CD14-positive monocyte (primary cell): Measurements from ENCODE around the gene ZNF407. TPM values are rescaled to one million over a fixed set of nuclear protein-coding genes. Genes with fewer than 3 reads are reported as not detected.

ENCODE experiments used
- DNase-seq, 3 donors: peaks; one replicate each; pipeline ENCODE4 v3.0.0-alpha.2; 2011 to 2022
- H2AFZ ChIP-seq: 2 replicates; pipeline ENCODE4 v1.6.0; 2012; ENCODE audit warnings: mild to moderate bottlenecking, low read depth, low read length, inconsistent platforms; ENCODE audit not compliant: insufficient read depth, poor library complexity, severe bottlenecking
- H3K27ac ChIP-seq, 2 donors: 1 replicate in 1 of 2; 2 replicates in 1 of 2; pipeline ENCODE4 v1.5.1; 2012 to 2013; ENCODE audit warnings: low read length in 2 of 2, control low read depth in 1 of 2, inconsistent platforms in 1 of 2, low read depth in 1 of 2, mild to moderate bottlenecking in 1 of 2
- H3K27me3 ChIP-seq, 2 donors: one replicate each; pipeline versions ENCODE4 v1.6.0 to v1.6.1; 2011 to 2013; ENCODE audit warnings: low read length in 2 of 2; ENCODE audit not compliant: control insufficient read depth in 2 of 2, insufficient read depth in 2 of 2
- H3K36me3 ChIP-seq, 2 donors: replicated peaks in 1 of 2; 1 replicate in 1 of 2; 2 replicates in 1 of 2; pipeline versions ENCODE4 v1.5.1 to v1.6.1; 2012 to 2013; ENCODE audit warnings: low read length in 2 of 2, control low read depth in 1 of 2, inconsistent platforms in 1 of 2, mild to moderate bottlenecking in 1 of 2; ENCODE audit not compliant: insufficient read depth in 2 of 2, control insufficient read depth in 1 of 2
- H3K4me1 ChIP-seq, 2 donors: 1 replicate in 1 of 2; 2 replicates in 1 of 2; pipeline versions ENCODE4 v1.5.1 to v1.6.1; 2012 to 2013; ENCODE audit warnings: low read length in 2 of 2, control low read depth in 1 of 2, inconsistent platforms in 1 of 2, mild to moderate bottlenecking in 1 of 2, moderate library complexity in 1 of 2; ENCODE audit not compliant: insufficient read depth in 2 of 2, control insufficient read depth in 1 of 2
- H3K4me2 ChIP-seq: replicated peaks from 2 replicates; pipeline ENCODE3; 2012; ENCODE audit warnings: low read length, moderate library complexity, mild to moderate bottlenecking; ENCODE audit not compliant: poor library complexity, severe bottlenecking; ENCODE audit errors: extremely low read depth
- H3K4me3 ChIP-seq, 3 experiments: fragments of 200-600 bp in 1 of 3; sonication (generic) in 1 of 3; replicated peaks in 1 of 3; 1 replicate in 2 of 3; 2 replicates in 1 of 3; pipeline ENCODE4 v1.5.1; 2011 to 2013; ENCODE audit warnings: low read length in 3 of 3, mild to moderate bottlenecking in 3 of 3, control low read depth in 2 of 3, low read depth in 2 of 3, inconsistent platforms in 1 of 3, moderate library complexity in 1 of 3
- H3K79me2 ChIP-seq: 2 replicates; pipeline ENCODE4 v1.6.0; 2012; ENCODE audit warnings: mild to moderate bottlenecking, control low read depth, inconsistent platforms, low read length, moderate library complexity; ENCODE audit not compliant: insufficient read depth
- H3K9ac ChIP-seq: 2 replicates; pipeline ENCODE4 v1.6.0; 2017; ENCODE audit warnings: low read length, mild to moderate bottlenecking; ENCODE audit not compliant: insufficient read depth, poor library complexity, severe bottlenecking
- H3K9me3 ChIP-seq, 2 donors: replicated peaks in 1 of 2; 1 replicate in 1 of 2; 2 replicates in 1 of 2; pipeline versions ENCODE4 v1.5.1 to v1.6.1; 2012 to 2013; ENCODE audit warnings: low read length in 2 of 2, control low read depth in 1 of 2; ENCODE audit not compliant: control insufficient read depth in 1 of 2, insufficient read depth in 1 of 2
- H4K20me1 ChIP-seq: 2 replicates; pipeline ENCODE4 v1.6.0; 2012; ENCODE audit warnings: mild to moderate bottlenecking, low read length, control low read depth, moderate library complexity; ENCODE audit not compliant: insufficient read depth
- H3K27ac Mint-ChIP-seq, 7 donors: one replicate each; pipeline ENCODE4 v1.8.0; 2020; ENCODE audit warnings: mild to moderate bottlenecking in 7 of 7, mixed read lengths in 7 of 7, moderate library complexity in 6 of 7, inconsistent platforms in 2 of 7
- H3K27me3 Mint-ChIP-seq, 3 donors: one replicate each; pipeline ENCODE4 v1.8.0; 2021 to 2022; ENCODE audit warnings: low read depth in 3 of 3, mild to moderate bottlenecking in 3 of 3, mixed read lengths in 3 of 3, moderate library complexity in 3 of 3, inconsistent platforms in 1 of 3
- H3K36me3 Mint-ChIP-seq, 2 donors: one replicate each; pipeline ENCODE4 v1.8.0; 2020; ENCODE audit warnings: mixed read lengths in 2 of 2, inconsistent platforms in 1 of 2, mild to moderate bottlenecking in 1 of 2
- H3K4me1 Mint-ChIP-seq: one replicate; pipeline ENCODE4 v1.8.0; 2020; ENCODE audit warnings: mild to moderate bottlenecking, mixed read lengths
- H3K4me3 Mint-ChIP-seq, 2 donors: one replicate each; pipeline ENCODE4 v1.8.0; 2020; ENCODE audit warnings: mild to moderate bottlenecking in 2 of 2, mixed read lengths in 2 of 2, moderate library complexity in 1 of 2
- H3K9me3 Mint-ChIP-seq, 7 donors: one replicate each; pipeline ENCODE4 v1.8.0; 2020 to 2022; ENCODE audit warnings: mixed read lengths in 7 of 7, mild to moderate bottlenecking in 6 of 7, moderate library complexity in 6 of 7, inconsistent platforms in 2 of 7
- WGBS: methylation state at CpG from one replicate; pipeline ENCODE4 v1.1.5; 2013; ENCODE audit warnings: missing lambda C conversion rate; ENCODE audit not compliant: insufficient coverage; 5-methylcytosine and 5-hydroxymethylcytosine counted together
- intact Hi-C, 2 donors: fragments of 100-400 bp; cut with micrococcal nuclease; formaldehyde crosslinking; loops; one replicate each; pipeline versions ENCODE4 v1.15.0 to v1.15.1; 2023
- polyA plus RNA-seq, 3 donors: library from polyadenylated mRNA; depleted of rRNA in 1 of 3; unstranded in 2 of 3; stranded (reverse) in 1 of 3; fragments of 300-500 nt in 2 of 3; fragments of >200 nt in 1 of 3; fragmentation: Illumina TruSeq in 2 of 3; gene quantifications; 1 replicate in 2 of 3; 2 replicates in 1 of 3; pipeline ENCODE4 v1.2.3, GENCODE V29; 2012 to 2021
- TF ChIP-seq, protein P1 (sequence below): fragments of 200-600 bp; IDR thresholded peaks from one replicate; pipeline ENCODE4 v1.8.0; 2022; ENCODE audit warnings: antibody characterized with exemption, mild to moderate bottlenecking

Gene ZNF407
- polyA plus RNA-seq, 3 donors = 1.3 to 3.6 (median 1.6) TPM

DNA sequence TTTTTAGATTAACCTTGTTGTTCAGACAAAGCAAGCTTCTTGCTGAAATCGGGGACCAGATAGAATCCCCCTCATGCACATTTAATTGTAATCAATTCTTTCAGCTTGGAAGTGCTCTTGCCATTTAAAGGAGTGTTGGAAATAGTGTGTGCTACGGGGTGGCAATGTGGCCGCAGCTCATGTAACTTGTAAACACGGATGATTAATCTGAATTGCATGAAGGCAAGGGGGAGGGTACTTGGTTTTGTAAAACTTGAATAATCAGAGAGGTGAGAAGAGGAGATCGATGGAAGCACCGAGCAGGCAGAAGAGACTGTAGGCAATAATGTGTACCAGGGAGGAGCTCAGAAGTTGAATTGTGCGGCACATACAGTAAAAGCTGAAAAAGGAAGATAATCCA, 337.8 kb downstream of the ZNF407 start:
- no peaks in the 10 kb centered on the region for H4K20me1 ChIP-seq
- no peaks in the 10 kb centered on the region for H3K4me1 Mint-ChIP-seq
- no peak overlapping the region for H3K4me3 ChIP-seq
- no peaks in the 10 kb centered on the region for H3K4me1 ChIP-seq
- peak overlapping the region in 1 of 7 donors; percentile 51 for H3K27ac Mint-ChIP-seq
- intact Hi-C loops = no loop called here
- H3K4me2 ChIP-seq = no peak overlapping the region
- no peak for DNase-seq
- no peaks in the 10 kb centered on the region for H3K79me2 ChIP-seq
- H2AFZ ChIP-seq = no peak overlapping the region
- peaks cover 0 to 18% of the 10 kb centered on the region in 2 donors for H3K36me3 ChIP-seq
- H3K9me3 Mint-ChIP-seq = peaks cover 0 to 3% (median 0%) of the 10 kb centered on the region in 7 donors
- no peak overlapping the region for H3K27ac ChIP-seq
- peaks cover 17 to 24% of the 10 kb centered on the region in 2 donors for H3K36me3 Mint-ChIP-seq
- H3K4me3 Mint-ChIP-seq = no peak overlapping the region
- peaks cover 0 to 1% (median 0%) of the 10 kb centered on the region in 3 donors for H3K27me3 Mint-ChIP-seq
- no peak overlapping the region for H3K9ac ChIP-seq
- 100% methylated on average over 5 of the region's 7 CpGs for WGBS
- no peaks in the 10 kb centered on the region for H3K27me3 ChIP-seq
- TF ChIP-seq, protein P1, sequence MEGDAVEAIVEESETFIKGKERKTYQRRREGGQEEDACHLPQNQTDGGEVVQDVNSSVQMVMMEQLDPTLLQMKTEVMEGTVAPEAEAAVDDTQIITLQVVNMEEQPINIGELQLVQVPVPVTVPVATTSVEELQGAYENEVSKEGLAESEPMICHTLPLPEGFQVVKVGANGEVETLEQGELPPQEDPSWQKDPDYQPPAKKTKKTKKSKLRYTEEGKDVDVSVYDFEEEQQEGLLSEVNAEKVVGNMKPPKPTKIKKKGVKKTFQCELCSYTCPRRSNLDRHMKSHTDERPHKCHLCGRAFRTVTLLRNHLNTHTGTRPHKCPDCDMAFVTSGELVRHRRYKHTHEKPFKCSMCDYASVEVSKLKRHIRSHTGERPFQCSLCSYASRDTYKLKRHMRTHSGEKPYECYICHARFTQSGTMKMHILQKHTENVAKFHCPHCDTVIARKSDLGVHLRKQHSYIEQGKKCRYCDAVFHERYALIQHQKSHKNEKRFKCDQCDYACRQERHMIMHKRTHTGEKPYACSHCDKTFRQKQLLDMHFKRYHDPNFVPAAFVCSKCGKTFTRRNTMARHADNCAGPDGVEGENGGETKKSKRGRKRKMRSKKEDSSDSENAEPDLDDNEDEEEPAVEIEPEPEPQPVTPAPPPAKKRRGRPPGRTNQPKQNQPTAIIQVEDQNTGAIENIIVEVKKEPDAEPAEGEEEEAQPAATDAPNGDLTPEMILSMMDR = no peak
- H3K9me3 ChIP-seq = no peaks in the 10 kb centered on the region

GRCh38 chr18:74936343-74936742, 338.7 kb downstream of the ZNF407 start:
- no peaks in the 10 kb centered on the region for H3K4me1 ChIP-seq
- H3K36me3 ChIP-seq = peaks cover 0 to 8% of the 10 kb centered on the region in 2 donors
- H3K27me3 ChIP-seq = no peaks in the 10 kb centered on the region
- no peak overlapping the region for H3K4me3 Mint-ChIP-seq
- H3K36me3 Mint-ChIP-seq = peaks cover 12 to 21% of the 10 kb centered on the region in 2 donors
- WGBS = 100% methylated on average over 1 of the region's 6 CpGs
- H3K4me3 ChIP-seq = no peak overlapping the region
- DNase-seq = no peak
- H3K9me3 ChIP-seq = no peaks in the 10 kb centered on the region
- peaks cover 0 to 3% (median 0%) of the 10 kb centered on the region in 7 donors for H3K9me3 Mint-ChIP-seq
- H3K27ac ChIP-seq = no peak overlapping the region
- TF ChIP-seq, protein P1 = no peak
- no peak overlapping the region for H2AFZ ChIP-seq
- H3K27ac Mint-ChIP-seq = no peak overlapping the region
- intact Hi-C loops = no loop called here
- H4K20me1 ChIP-seq = no peaks in the 10 kb centered on the region
- H3K27me3 Mint-ChIP-seq = peaks cover 0 to 1% (median 0%) of the 10 kb centered on the region in 3 donors
- no peaks in the 10 kb centered on the region for H3K79me2 ChIP-seq
- no peaks in the 10 kb centered on the region for H3K4me1 Mint-ChIP-seq
- no peak overlapping the region for H3K4me2 ChIP-seq
- H3K9ac ChIP-seq = no peak overlapping the region
